GM23248 (cell line): Measurements from ENCODE around the gene EVA1C. TPM values are rescaled to one million over a fixed set of nuclear protein-coding genes. Genes with fewer than 3 reads are reported as not detected.

Experiments used
- DNase-seq: peaks from one replicate; pipeline ENCODE4 v3.0.0-alpha.2; 2015
- H2AFZ ChIP-seq: fragments of 200-600 bp; sonication (generic); 2 replicates; pipeline ENCODE4 v1.6.1; 2016; ENCODE audit warnings: antibody characterized with exemption
- H3F3A ChIP-seq: fragments of 200-600 bp; sonication (generic); 2 replicates; pipeline ENCODE4 v1.6.1; 2016; ENCODE audit warnings: mild to moderate bottlenecking, antibody characterized with exemption, mixed run types; ENCODE audit not compliant: insufficient read depth
- H3K27ac ChIP-seq: fragments of 200-600 bp; sonication (generic); 2 replicates; pipeline ENCODE4 v1.5.1; 2016; ENCODE audit warnings: mild to moderate bottlenecking
- H3K27me3 ChIP-seq: fragments of 200-600 bp; sonication (generic); replicated peaks from 2 replicates; pipeline ENCODE4 v1.6.1; 2016; ENCODE audit warnings: mild to moderate bottlenecking; ENCODE audit not compliant: insufficient read depth
- H3K36me3 ChIP-seq: fragments of 200-600 bp; sonication (generic); 2 replicates; pipeline ENCODE4 v1.6.1; 2016; ENCODE audit warnings: low read depth, mild to moderate bottlenecking
- H3K4me1 ChIP-seq: fragments of 200-600 bp; sonication (generic); 2 replicates; pipeline ENCODE4 v1.6.1; 2016; ENCODE audit warnings: mild to moderate bottlenecking; ENCODE audit not compliant: insufficient read depth
- H3K4me2 ChIP-seq: fragments of 200-600 bp; sonication (generic); one replicate; pipeline ENCODE4 v1.6.1; 2016; ENCODE audit warnings: mild to moderate bottlenecking; ENCODE audit not compliant: unreplicated experiment
- H3K4me3 ChIP-seq: fragments of 200-600 bp; sonication (generic); 2 replicates; pipeline ENCODE4 v1.5.1; 2016; ENCODE audit warnings: mild to moderate bottlenecking
- H3K79me2 ChIP-seq: fragments of 200-600 bp; sonication (generic); 2 replicates; pipeline ENCODE4 v1.6.1; 2016; ENCODE audit warnings: mild to moderate bottlenecking; ENCODE audit not compliant: insufficient read depth
- H3K9ac ChIP-seq: fragments of 200-600 bp; sonication (generic); 2 replicates; pipeline ENCODE4 v1.6.1; 2016; ENCODE audit warnings: mild to moderate bottlenecking
- H3K9me2 ChIP-seq: fragments of 200-600 bp; sonication (generic); 2 replicates; pipeline ENCODE4 v1.6.1; 2016; ENCODE audit warnings: mixed run types, mild to moderate bottlenecking, moderate library complexity; ENCODE audit not compliant: insufficient read depth
- H3K9me3 ChIP-seq: fragments of 200-600 bp; sonication (generic); one replicate; pipeline ENCODE4 v1.6.1; 2017; ENCODE audit warnings: low read depth
- H4K20me1 ChIP-seq: fragments of 200-600 bp; sonication (generic); 2 replicates; pipeline ENCODE4 v1.6.0; 2016; ENCODE audit not compliant: insufficient read depth
- EZH2 ChIP-seq: fragments of 200-600 bp; sonication (generic); IDR thresholded peaks from 2 replicates; pipeline ENCODE4 v1.6.1; 2018; ENCODE audit warnings: antibody characterized with exemption, mild to moderate bottlenecking; ENCODE audit not compliant: insufficient read depth, poor library complexity, severe bottlenecking
- EZH2phosphoT487 ChIP-seq: fragments of 200-600 bp; sonication (generic); IDR thresholded peaks from 2 replicates; pipeline ENCODE4 v1.6.1; 2018; ENCODE audit warnings: antibody characterized with exemption, moderate library complexity, mild to moderate bottlenecking, low read depth; ENCODE audit not compliant: insufficient read depth
- WGBS, 2 experiments: methylation state at CpG; one replicate each; pipeline ENCODE4 v1.1.6; 2015 to 2017; ENCODE audit warnings: low lambda C conversion rate in 2 of 2, low coverage in 1 of 2; ENCODE audit errors: missing lambda C conversion rate in 2 of 2; 5-methylcytosine and 5-hydroxymethylcytosine counted together
- in situ Hi-C: fragments of 300-500 bp; cut with MboI; formaldehyde crosslinking; loops from 2 replicates; pipeline ENCODE4 v1.15.0; 2020
- polyA plus RNA-seq: library from polyadenylated mRNA; unstranded; fragments of >200 nt; fragmentation: Nextera tagmentation; extraction: Ambion mirVana; gene quantifications from 2 replicates; pipeline ENCODE4 v1.2.1, GENCODE V29; 2016
- total RNA-seq: library from RNA; depleted of rRNA; stranded (reverse); fragments of >200 nt; shearing (Covaris generic); gene quantifications from 2 replicates; pipeline ENCODE4 v1.2.3, GENCODE V29; 2014

Gene EVA1C
- total and polyA plus RNA-seq, 2 experiments from 2014 or later = 1.9 to 2.2 TPM

GRCh38 chr21:32533053-32533452 lies 120.5 kb downstream of the EVA1C start:
- no peaks in the 10 kb centered on the region for H3K27me3 ChIP-seq
- no peak overlapping the region for H3K4me3 ChIP-seq
- no peaks in the 10 kb centered on the region for H3F3A ChIP-seq
- DNase-seq = no peak
- 65 to 71% methylated on average over 4 of the region's 4 CpGs for WGBS, 2 experiments
- no peaks in the 10 kb centered on the region for H3K9me2 ChIP-seq
- in situ Hi-C loops = no loop called here
- H3K9ac ChIP-seq = no peak overlapping the region
- no peak overlapping the region for H3K4me2 ChIP-seq
- no peaks in the 10 kb centered on the region for H4K20me1 ChIP-seq
- H3K27ac ChIP-seq = no peak overlapping the region
- no peaks in the 10 kb centered on the region for H3K4me1 ChIP-seq
- TF ChIP-seq EZH2phosphoT487 (no peak), EZH2 (no peak)
- H3K79me2 ChIP-seq = no peaks in the 10 kb centered on the region
- H3K9me3 ChIP-seq = no peaks in the 10 kb centered on the region
- no peaks in the 10 kb centered on the region for H3K36me3 ChIP-seq
- H2AFZ ChIP-seq = no peak overlapping the region

- H3K9me3 ChIP-seq = no peaks in the 10 kb centered on the region
- no peak overlapping the region for H2AFZ ChIP-seq
- H3K9me2 ChIP-seq = no peaks in the 10 kb centered on the region
- no peaks in the 10 kb centered on the region for H3F3A ChIP-seq
- no peak for DNase-seq
- no peaks in the 10 kb centered on the region for H4K20me1 ChIP-seq
- no peaks in the 10 kb centered on the region for H3K27me3 ChIP-seq
- H3K27ac ChIP-seq = no peak overlapping the region
- H3K4me2 ChIP-seq = no peak overlapping the region
- no peak for TF ChIP-seq EZH2
- no peak for TF ChIP-seq EZH2phosphoT487
- no peak overlapping the region for H3K4me3 ChIP-seq
- no peaks in the 10 kb centered on the region for H3K4me1 ChIP-seq
- no peak overlapping the region for H3K9ac ChIP-seq
- WGBS, 2 experiments = 90 to 95% methylated on average over 7 of the region's 7 CpGs
- no peaks in the 10 kb centered on the region for H3K36me3 ChIP-seq
- in situ Hi-C loops = no loop called here
- no peaks in the 10 kb centered on the region for H3K79me2 ChIP-seq
These were observed 121.1 kb downstream of the EVA1C start for GRCh38 chr21:32533611-32534010.

- Histone ChIP-seq H3K9me3 (no peaks in the 10 kb centered on the region), H3K9me2 (no peaks in the 10 kb centered on the region), H3K79me2 (no peaks in the 10 kb centered on the region), H3F3A (no peaks in the 10 kb centered on the region), H3K4me3 (no peak overlapping the region), H2AFZ (no peak overlapping the region), H3K9ac (no peak overlapping the region), H3K4me1 (no peaks in the 10 kb centered on the region), H3K27ac (no peak overlapping the region), H3K36me3 (no peaks in the 10 kb centered on the region), H3K4me2 (no peak overlapping the region), H4K20me1 (no peaks in the 10 kb centered on the region), H3K27me3 (no peaks in the 10 kb centered on the region)
- 80 to 81% methylated on average over 7 to 8 of the region's 8 CpGs for WGBS, 2 experiments
- no peak for DNase-seq
- in situ Hi-C loops = no loop called here
- TF ChIP-seq EZH2 = no peak
- TF ChIP-seq EZH2phosphoT487 = no peak
These were observed 121.6 kb downstream of the EVA1C start for GRCh38 chr21:32534113-32534512.

GRCh38 chr21:32535612-32536011 lies 123.1 kb downstream of the EVA1C start:
- in situ Hi-C loops = no loop called here
- Histone ChIP-seq H3F3A (no peaks in the 10 kb centered on the region), H3K79me2 (no peaks in the 10 kb centered on the region), H3K4me3 (no peak overlapping the region), H3K27me3 (no peaks in the 10 kb centered on the region), H4K20me1 (no peaks in the 10 kb centered on the region), H3K9me3 (no peaks in the 10 kb centered on the region), H3K36me3 (no peaks in the 10 kb centered on the region), H3K9me2 (no peaks in the 10 kb centered on the region), H3K27ac (no peak overlapping the region), H3K9ac (no peak overlapping the region), H3K4me1 (no peaks in the 10 kb centered on the region), H3K4me2 (no peak overlapping the region), H2AFZ (no peak overlapping the region)
- TF ChIP-seq EZH2 (no peak), EZH2phosphoT487 (no peak)
- DNase-seq = no peak
- WGBS, 2 experiments = 86 to 91% methylated on average over 7 of the region's 7 CpGs

GRCh38 chr21:32537569-32537881 lies 125.0 kb downstream of the EVA1C start:
- no peaks in the 10 kb centered on the region for H3F3A ChIP-seq
- no peak for DNase-seq
- no peaks in the 10 kb centered on the region for H3K36me3 ChIP-seq
- no peaks in the 10 kb centered on the region for H3K79me2 ChIP-seq
- H3K9me2 ChIP-seq = no peaks in the 10 kb centered on the region
- H3K4me1 ChIP-seq = no peaks in the 10 kb centered on the region
- no peak overlapping the region for H3K9ac ChIP-seq
- in situ Hi-C loops = no loop called here
- 100% methylated on average over 3 of the region's 3 CpGs for WGBS, 2 experiments
- TF ChIP-seq EZH2phosphoT487 = no peak
- no peak for TF ChIP-seq EZH2
- no peaks in the 10 kb centered on the region for H3K9me3 ChIP-seq
- H2AFZ ChIP-seq = no peak overlapping the region
- no peaks in the 10 kb centered on the region for H4K20me1 ChIP-seq
- H3K27ac ChIP-seq = no peak overlapping the region
- H3K27me3 ChIP-seq = no peaks in the 10 kb centered on the region
- no peak overlapping the region for H3K4me2 ChIP-seq
- no peak overlapping the region for H3K4me3 ChIP-seq
